Left renal cortex interstitium (tissue), 4 donors: ENCODE measurements around the gene PPP2CA. TPM values are rescaled to one million over a fixed set of nuclear protein-coding genes. Genes with fewer than 3 reads are reported as not detected.
"Not testable (repeated sequence)": the region's sequence is repeated elsewhere in the genome, so short reads cannot be mapped to it uniquely, and the experiment has no call there.

Source experiments
- DNase-seq, 4 donors: peaks; one replicate each; pipeline ENCODE4 v3.0.0-alpha.2; 2013; ENCODE audit warnings: low read depth in 4 of 4, low spot score in 2 of 4, missing footprints in 1 of 4
- polyA plus RNA-seq, 4 donors: library from polyadenylated mRNA; unstranded; fragments of 120-200 nt; gene quantifications; one replicate each; pipeline ENCODE4 v1.2.1, GENCODE V29; 2013; ENCODE audit not compliant: insufficient read length in 4 of 4

Gene PPP2CA
- polyA plus RNA-seq, 4 donors, result 196 to 224 (median 204) TPM

GRCh38 chr5:134246771-134247427, 21.0 kb upstream of the PPP2CA start:
- DNase-seq, result no peak

- DNase-seq, result no peak
Observed at GRCh38 chr5:134245692-134246091, 19.8 kb upstream of the PPP2CA start.

GRCh38 chr5:134245101-134245604, 19.3 kb upstream of the PPP2CA start:
- DNase-seq, result peak in 1 of 4 donors; percentile 28

GRCh38 chr5:134242146-134242545, 16.3 kb upstream of the PPP2CA start:
- DNase-seq, result no peak

GRCh38 chr5:134240421-134240962, 14.6 kb upstream of the PPP2CA start:
- peak in 1 of 4 donors; percentile 37 for DNase-seq

GRCh38 chr5:134236820-134237219, 10.9 kb upstream of the PPP2CA start:
- DNase-seq, result no peak

- no peak for DNase-seq
Observed at GRCh38 chr5:134236318-134236717, 10.4 kb upstream of the PPP2CA start.

GRCh38 chr5:134228624-134229023, 2.8 kb upstream of the PPP2CA start:
- no peak for DNase-seq

- DNase-seq, result no peak
Observed at GRCh38 chr5:134227776-134228175, 1.9 kb upstream of the PPP2CA start.

- no peak for DNase-seq
Observed at GRCh38 chr5:134227259-134227658, 1.4 kb upstream of the PPP2CA start.

- no peak for DNase-seq
Observed at GRCh38 chr5:134226441-134227192, 744 bp upstream of the PPP2CA start.

- DNase-seq, result peak in 2 of 4 donors; percentile 62 to 73
Observed at GRCh38 chr5:134224888-134225779, 739 bp downstream of the PPP2CA start.

GRCh38 chr5:134223406-134224248, 2.2 kb downstream of the PPP2CA start:
- no peak for DNase-seq

- not testable (repeated sequence) for DNase-seq
Observed at GRCh38 chr5:134221690-134222089, 4.2 kb downstream of the PPP2CA start.

GRCh38 chr5:134215757-134216156, 10.1 kb downstream of the PPP2CA start:
- DNase-seq, result no peak

- DNase-seq, result not testable (repeated sequence)
Observed at GRCh38 chr5:134211263-134212031, 14.4 kb downstream of the PPP2CA start.

GRCh38 chr5:134209477-134210245, 16.2 kb downstream of the PPP2CA start:
- DNase-seq, result no peak

GRCh38 chr5:134207696-134208095, 18.2 kb downstream of the PPP2CA start:
- DNase-seq, result no peak
